GM10266 (cell line): ENCODE measurements around the gene PRRC2B.
A peak's percentile ranks its signal among the peaks of the same experiment; 100 is the strongest.

Experiments
- DNase-seq: peaks from one replicate; pipeline ENCODE4 v3.0.0; 2012; ENCODE audit errors: extremely low spot score
- CTCF ChIP-seq: IDR thresholded peaks from 2 replicates; pipeline ENCODE4 v1.5.1; 2012; ENCODE audit warnings: mild to moderate bottlenecking, low read depth; ENCODE audit not compliant: control insufficient read depth, insufficient read depth; ENCODE audit errors: missing control alignments

The PRRC2B gene

GRCh38 chr9:131534721-131535237 is 140.9 kb downstream of the PRRC2B start:
- no peak for TF ChIP-seq CTCF

GRCh38 chr9:131537946-131538345 is 144.1 kb downstream of the PRRC2B start:
- no peak for TF ChIP-seq CTCF
- no peak for DNase-seq

More at GRCh38 chr9:131534721-131535237, 140.9 kb downstream of the PRRC2B start:
- no peak for DNase-seq

- DNase-seq: no peak
Observed at GRCh38 chr9:131539223-131539923, 145.5 kb downstream of the PRRC2B start.

GRCh38 chr9:131543141-131543540 is 149.3 kb downstream of the PRRC2B start:
- no peak for DNase-seq
- no peak for TF ChIP-seq CTCF

More at GRCh38 chr9:131539223-131539923, 145.5 kb downstream of the PRRC2B start:
- no peak for TF ChIP-seq CTCF

- no peak for DNase-seq
- TF ChIP-seq CTCF: no peak
Observed at GRCh38 chr9:131545003-131545785, 151.3 kb downstream of the PRRC2B start, which contains the start of gene PRRT1B. TSS of gene PRRT1B (plus strand) at chr9:131545523. CDS start at chr9:131545616, 93 bp downstream.

GRCh38 chr9:131545786-131546335 is 152.0 kb downstream of the PRRC2B start:
- DNase-seq: peak; percentile 36
- TF ChIP-seq CTCF: no peak
